PFSK-1 (cell line): ENCODE data around the gene GTPBP10.

Experiments
- POLR2AphosphoS5 ChIP-seq: IDR thresholded peaks from 2 replicates; pipeline ENCODE4 v1.6.1; 2012; ENCODE audit warnings: low read depth, mild to moderate bottlenecking, control low read depth, low read length, moderate library complexity
- REST ChIP-seq, 2 experiments: IDR thresholded peaks; 2 replicates each; pipeline versions ENCODE4 v1.6.1 to v1.8.0; 2011 to 2012; ENCODE audit warnings: low read depth in 2 of 2, low read length in 2 of 2, control low read depth in 1 of 2, inconsistent platforms in 1 of 2, mild to moderate bottlenecking in 1 of 2, moderate library complexity in 1 of 2; ENCODE audit not compliant: insufficient read depth in 1 of 2
- SIN3A ChIP-seq: IDR thresholded peaks from 2 replicates; pipeline ENCODE4 v1.6.1; 2012; ENCODE audit warnings: mild to moderate bottlenecking, low read length, moderate library complexity, borderline replicate concordance; ENCODE audit not compliant: insufficient read depth

GRCh38 chr7:90298145-90299038 lies 48.1 kb upstream of the GTPBP10 start:
- TF ChIP-seq POLR2AphosphoS5: no peak
- TF ChIP-seq REST (IDR thresholded peaks at IDR 0.05; ENCODE audit: insufficient read depth in 1 of 2, low read depth in 2 of 2, low read length in 2 of 2): no peak
- TF ChIP-seq SIN3A: no peak
